Uterus (tissue), 2 donors: ENCODE results near the gene VIM.

Experiments
- POLR2A ChIP-seq, 2 donors: fragments of 450-650 bp; IDR thresholded peaks; one replicate each; pipeline ENCODE4 v1.6.1; 2016; ENCODE audit warnings: antibody characterized with exemption in 2 of 2, mild to moderate bottlenecking in 1 of 2, moderate library complexity in 1 of 2
- TF ChIP-seq, protein P1 (sequence below), 4 experiments: fragments of 200-600 bp in 2 of 4; fragments of 450-650 bp in 2 of 4; sonication (generic) in 2 of 4; IDR thresholded peaks; one replicate each; pipeline ENCODE4 v1.5.1; 2016 to 2019; ENCODE audit warnings: antibody characterized with exemption in 4 of 4, mild to moderate bottlenecking in 2 of 4, moderate library complexity in 1 of 4

GRCh38 chr10:17235136-17235535, 7.1 kb downstream of the VIM start:
- TF ChIP-seq, protein P1, sequence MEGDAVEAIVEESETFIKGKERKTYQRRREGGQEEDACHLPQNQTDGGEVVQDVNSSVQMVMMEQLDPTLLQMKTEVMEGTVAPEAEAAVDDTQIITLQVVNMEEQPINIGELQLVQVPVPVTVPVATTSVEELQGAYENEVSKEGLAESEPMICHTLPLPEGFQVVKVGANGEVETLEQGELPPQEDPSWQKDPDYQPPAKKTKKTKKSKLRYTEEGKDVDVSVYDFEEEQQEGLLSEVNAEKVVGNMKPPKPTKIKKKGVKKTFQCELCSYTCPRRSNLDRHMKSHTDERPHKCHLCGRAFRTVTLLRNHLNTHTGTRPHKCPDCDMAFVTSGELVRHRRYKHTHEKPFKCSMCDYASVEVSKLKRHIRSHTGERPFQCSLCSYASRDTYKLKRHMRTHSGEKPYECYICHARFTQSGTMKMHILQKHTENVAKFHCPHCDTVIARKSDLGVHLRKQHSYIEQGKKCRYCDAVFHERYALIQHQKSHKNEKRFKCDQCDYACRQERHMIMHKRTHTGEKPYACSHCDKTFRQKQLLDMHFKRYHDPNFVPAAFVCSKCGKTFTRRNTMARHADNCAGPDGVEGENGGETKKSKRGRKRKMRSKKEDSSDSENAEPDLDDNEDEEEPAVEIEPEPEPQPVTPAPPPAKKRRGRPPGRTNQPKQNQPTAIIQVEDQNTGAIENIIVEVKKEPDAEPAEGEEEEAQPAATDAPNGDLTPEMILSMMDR (IDR thresholded peaks at IDR 0.05), result no peak
- TF ChIP-seq POLR2A (IDR thresholded peaks at IDR 0.05), result no peak
